HG02885 (cell line): ENCODE results near the gene STAM2.
"Not testable (repeated sequence)": the region's sequence is repeated elsewhere in the genome, so short reads cannot be mapped to it uniquely, and the experiment has no call there.

ENCODE experiments used
- ATAC-seq: cut with Tn5 transposase; IDR thresholded peaks from one replicate; pipeline ENCODE4 v1.9.1; 2021; ENCODE audit warnings: mild to moderate bottlenecking; ENCODE audit not compliant: unreplicated experiment, poor library complexity

STAM2 gene

DNA sequence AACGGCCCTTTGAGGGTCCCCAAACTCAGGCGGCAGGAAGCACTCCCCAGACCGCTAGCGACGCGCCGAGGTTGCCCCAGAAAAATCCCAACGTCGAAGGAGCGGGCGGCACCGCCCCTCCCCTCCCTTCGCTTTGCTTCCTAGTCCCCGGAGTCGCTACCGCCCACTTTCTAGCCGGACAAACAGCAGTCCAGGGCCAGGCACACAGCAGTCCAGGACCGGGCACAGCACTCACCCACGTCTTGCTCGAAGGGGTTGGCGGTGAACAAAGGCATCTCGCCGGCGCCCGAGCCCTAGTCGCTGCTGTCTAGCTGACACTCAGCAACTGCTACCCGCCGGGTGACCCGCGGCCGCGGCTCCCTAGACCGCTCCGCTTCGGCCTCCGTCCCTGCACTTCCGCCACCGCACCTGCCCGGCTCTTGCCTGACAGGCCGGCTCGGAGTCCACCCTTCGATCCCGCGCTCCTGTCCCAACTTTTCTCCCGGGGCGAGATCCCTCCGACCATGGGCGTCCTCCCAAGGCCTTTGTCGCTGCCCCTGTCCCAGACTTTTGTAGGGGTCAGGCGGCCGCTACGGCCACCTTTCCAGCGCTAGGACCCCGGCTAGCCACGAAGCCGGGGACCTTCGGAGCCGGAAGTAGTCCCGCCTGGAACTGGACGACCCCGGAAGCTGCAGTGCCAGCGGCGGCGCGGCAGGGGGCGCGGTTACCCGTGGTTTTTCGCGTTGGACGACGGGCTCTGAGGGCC, at the start of gene STAM2:
Gene STAM2, minus strand, starts transcription at position 396 of the 745 bp plus-strand sequence. Its CDS starts 121 bp downstream, at position 275.
- peak; percentile 80 for ATAC-seq

DNA sequence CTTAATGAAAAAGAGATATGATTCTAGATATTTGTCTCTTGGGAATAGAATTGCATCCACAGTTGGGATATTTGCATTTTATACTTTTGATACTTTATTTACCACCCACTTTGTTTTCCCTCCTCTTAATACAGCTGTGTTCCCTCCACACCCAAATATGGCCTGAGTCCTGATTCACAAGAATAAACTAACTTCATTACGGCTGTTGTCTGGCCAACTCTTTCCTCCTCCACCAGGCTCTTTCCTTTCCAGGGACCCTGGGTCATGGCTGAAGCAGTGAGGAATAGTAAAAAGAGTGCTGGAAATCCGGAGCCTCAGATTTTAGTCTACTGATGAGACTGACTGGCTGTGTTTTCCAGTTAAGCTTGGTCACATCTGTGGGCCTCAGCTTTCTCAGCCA, 48.4 kb upstream of the STAM2 start:
- ATAC-seq, result no peak

DNA sequence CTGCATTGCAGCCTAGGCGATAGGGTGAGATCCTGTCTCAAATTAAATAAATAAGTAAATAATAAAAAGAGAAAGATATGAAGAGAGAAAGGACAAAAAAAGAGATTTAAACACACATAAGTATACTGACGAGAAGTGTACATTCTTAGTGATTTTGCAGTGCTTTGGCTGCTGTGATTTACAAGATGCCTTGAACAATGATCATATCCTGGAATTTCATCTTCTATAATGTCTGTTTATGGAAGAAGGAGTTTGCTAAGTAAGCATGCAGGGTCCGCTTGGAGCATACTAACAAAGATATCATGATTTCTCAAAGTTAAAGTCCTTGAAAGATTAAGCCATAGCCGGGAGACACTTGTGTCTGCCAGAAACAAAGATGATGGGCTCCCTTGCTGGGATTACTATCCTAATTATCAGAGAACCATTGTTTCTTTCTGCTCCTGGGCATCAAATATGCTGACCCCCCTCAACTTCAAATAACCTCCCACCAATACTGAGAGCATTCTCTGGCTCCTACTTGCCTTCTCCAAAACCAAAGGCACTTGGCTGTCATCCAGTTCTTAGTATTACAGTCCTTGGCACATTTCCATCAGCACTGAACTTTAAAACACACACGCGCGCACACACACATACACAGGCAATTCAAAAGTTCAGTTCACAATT, 47.5 kb upstream of the STAM2 start:
- no peak for ATAC-seq

DNA sequence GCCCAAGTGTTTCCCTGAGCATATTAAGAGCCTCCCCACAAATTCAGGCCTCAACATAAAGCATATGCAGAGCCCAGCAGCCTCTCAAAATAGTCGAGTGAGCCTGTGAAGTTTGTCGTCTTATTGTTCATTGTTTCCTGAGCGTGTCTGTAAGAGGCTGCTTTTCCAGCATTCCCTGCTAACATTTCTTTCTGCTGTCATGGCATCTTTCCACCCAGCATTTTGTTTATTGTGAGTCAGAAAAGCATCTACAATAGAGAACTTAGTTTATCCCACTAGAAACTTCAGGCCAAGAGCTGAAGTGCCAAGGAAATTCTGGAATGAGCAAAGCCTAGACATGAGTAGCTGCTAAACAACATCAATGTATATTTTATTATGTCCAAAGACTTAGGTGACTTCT, 46.3 kb upstream of the STAM2 start:
- no peak for ATAC-seq

DNA sequence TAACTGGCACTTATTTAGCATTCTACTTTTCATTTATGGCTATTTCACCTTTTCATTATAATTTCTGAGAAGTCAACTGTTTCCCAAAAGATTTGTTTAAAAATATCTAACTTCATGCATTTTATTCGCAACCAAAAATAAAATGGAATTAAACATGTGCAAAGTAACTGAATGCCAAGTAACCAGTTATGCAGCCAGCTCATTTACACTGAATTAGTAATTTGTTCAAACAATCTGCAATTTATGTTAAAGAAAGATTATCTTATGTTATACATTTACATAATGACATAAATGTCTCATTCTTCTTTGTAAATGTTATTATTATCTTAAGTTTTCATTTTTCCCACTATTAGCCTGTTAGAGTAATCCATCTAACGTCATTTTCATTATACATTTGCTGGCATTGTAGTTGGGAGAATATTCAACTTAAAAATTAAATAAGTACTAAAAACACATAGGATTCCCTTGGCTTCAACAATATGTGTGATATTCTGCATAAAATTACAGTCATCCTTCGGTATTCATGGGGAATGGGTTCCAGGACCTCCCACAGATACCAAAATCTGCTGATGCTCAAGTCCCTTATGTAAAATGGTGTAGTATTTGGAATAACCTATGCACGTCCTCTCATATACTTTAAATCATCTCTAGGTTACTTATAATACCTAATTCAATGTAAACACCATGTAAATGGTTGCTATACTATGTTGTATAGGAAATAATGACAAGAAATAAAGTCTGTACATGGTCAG, 43.7 kb upstream of the STAM2 start:
- ATAC-seq, result no peak

DNA sequence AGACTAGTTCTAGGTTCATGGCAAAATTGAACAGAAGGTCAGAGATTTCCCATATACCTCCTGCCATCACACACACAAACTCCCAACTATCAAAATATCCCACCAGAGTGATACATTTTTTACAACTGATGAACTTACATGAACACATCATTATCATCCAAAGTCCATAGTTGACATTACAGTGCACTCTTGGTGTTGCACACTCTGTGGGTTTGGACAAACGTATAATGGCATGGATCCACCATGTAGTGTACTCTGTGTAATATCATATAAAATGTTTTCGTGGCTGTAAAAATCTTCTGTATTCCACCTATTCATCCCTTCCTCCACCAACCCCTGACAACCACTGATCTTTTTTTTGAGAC, 25.9 kb upstream of the STAM2 start:
- ATAC-seq, result no peak

DNA sequence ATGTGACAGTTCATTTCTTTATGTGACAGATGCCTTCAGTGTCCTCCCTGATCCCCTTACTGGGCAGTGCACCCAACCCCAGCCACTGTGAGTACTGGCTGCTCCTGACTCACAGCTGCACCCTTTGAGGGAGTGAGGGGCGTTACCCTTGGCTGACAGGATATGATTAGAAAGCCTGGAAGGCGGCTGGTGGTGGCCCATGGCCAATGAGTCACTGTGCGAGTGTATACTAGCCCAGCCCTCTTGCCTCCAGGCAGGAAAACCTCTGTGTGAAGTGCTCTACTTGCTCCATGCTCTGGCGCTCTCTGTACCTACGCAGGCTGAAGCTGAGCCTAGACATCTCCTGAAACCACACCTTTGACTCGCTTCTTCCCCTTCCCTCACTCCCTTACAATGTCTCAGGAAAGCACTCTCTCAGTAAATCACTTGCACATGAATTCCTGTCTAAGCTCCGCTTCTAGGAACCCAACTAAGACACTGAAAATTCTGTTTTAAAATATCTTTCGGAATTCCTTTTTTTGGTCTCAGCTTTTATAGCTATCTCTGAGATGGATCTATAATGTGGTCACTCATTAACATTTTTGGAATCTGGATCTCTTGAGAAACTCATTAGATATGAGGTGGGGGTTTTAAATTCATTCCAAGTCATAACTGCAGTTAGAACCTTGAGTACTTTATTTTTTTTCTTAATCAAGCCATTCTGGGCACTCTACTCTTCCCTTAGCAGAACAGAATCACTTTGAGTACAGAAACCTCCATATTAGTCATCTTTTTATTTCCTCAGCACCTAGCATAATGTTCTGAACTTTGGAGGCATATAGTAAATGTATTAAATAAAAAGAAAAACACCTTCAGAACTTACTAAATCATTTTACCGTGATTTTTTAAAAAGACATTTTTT, 25.3 kb upstream of the STAM2 start:
- no peak for ATAC-seq

DNA sequence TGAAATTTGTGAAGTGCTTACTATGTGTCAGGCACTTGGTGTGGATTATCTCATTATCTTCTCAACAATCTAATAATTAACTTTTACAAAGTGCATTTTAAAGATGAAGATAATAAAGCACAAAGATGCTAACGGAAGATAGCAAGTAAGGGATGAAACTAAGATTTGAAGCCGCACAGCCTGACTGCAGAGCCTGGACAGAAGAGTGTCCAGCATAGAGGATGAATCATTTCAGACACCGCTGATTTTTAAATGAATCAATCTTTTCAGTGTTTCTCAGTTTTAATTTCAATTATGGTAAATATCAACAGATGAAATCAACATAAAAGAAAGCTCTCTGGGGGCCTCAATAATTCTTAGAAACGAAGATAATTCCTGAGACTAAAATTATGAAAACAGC, 24.5 kb upstream of the STAM2 start:
- ATAC-seq, result no peak

DNA sequence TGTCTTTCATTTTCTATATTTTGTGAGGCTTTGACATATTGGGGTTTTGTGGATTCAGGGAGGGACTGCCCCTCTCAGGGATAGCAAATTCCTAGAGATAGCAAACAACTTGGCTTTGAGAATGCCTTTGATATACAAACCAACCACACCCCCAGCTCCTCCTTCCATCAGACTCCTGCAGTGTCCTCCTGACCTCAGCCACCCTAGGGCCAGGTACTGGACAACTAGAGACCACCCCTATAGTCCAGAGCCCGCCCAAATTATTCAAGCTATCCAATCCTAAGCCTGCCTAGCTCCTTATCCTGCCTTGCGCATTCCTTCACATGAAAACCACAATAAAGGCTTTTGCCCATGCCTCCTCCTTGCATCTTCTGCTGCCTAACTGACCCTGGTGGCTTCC, 22.9 kb upstream of the STAM2 start:
- no peak for ATAC-seq

DNA sequence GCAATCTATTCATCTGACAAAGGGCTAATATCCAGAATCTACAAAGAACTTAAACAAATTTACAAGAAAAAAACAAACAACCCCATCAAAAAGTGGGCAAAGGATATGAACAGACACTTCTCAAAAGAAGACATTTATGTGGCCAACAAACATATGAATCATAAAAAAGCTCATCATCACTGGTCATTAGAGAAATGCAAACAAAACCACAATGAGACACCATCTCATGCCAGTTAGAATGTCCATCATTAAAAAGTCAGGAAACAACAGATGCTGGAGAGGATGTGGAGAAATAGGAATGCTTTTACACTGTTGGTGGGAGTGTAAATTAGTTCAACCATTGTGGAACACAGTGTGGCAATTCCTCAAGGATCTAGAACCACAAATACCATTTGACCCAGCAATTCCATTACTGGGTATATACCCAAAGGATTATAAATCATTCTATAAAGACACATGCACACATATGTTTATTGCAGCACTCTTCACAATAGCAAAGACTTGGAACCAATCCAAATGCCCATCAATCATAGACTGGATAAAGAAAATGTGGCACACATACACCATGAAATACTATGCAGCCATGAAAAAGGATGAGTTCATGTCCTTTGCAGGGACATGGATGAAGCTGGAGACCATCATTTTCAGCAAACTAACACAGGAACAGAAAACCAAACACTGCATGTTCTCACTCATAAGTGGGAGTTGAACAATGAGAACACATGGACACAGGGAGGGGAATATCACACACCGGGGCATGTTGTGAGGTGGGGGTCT, 22.1 kb upstream of the STAM2 start:
- ATAC-seq, result not testable (repeated sequence)

DNA sequence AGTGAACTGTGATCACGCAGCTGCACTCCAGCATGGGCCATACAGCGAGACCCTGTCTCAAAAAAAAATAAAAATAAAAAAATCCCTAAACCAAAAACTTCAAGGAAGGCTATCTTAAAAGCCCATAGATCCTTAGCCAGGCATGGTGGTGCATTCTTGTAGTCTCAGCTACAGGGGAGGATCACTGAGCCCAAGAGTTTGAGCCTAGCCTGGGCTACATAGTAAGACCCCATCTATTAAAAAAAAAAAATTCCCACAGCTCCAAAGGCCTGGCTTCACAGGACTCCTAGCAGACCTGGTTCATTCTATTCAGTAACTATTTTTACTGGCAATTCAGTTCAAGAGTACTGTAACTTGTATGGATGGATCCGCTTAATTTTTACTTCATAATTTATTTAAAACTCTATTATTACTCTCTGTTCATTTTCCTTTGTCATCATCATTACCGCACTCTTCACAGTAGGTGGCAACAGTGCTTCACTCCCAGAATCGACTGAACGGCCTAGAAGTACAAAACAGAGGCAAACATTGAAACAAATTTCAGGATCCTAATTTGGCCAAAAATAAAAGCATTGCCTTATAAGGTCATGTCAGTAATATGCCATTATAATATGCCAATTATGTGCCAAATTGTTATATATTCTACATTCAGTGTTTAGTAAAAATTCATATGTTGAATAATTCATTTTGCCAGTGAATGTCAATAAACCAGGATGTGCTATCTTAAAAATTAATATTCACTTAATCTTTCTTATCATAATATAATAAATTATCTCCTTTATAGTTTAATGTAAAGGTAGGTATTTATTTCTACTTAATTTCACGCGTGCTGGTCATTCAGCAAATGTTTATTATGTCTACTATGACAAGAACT, 14.3 kb upstream of the STAM2 start:
- ATAC-seq, result peak; percentile 84

DNA sequence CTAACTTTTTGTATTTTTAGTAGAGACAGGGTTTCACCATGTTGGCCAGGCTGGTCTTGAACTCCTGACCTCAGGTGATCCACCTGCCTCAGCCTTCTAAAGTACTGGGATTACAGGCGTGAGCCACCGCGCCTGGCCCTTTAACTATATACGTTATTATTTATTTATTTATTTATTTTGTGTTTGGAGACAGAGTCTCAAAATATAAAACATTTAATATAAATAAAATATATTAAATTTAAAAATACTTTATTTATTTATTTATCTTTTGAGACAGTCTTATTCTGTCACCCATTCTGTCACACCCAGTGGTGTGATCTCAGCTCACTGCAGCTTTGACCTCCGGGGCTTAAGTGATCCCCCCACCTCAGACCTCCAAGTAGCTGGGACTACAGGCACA, 11.2 kb upstream of the STAM2 start:
- ATAC-seq, result not testable (repeated sequence)

DNA sequence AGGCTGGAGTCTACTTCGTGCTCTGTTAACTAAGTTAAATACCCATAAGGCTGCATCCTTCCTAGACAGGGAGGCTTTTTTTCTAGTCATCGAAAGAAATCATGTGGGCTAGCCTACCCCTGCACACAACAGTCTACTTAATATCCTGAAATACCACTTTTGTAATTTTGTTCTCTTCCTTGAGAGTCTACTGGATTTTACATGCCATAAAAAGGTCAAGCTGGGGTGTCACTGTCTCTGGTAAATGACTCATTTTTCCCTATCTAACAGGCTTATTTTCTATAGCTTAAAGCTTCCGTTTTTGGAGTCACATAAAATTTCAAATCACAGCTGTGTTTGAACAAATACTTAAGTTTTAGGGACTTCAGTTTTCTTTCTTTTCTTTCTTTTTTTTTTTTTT, 10.7 kb upstream of the STAM2 start:
- no peak for ATAC-seq

DNA sequence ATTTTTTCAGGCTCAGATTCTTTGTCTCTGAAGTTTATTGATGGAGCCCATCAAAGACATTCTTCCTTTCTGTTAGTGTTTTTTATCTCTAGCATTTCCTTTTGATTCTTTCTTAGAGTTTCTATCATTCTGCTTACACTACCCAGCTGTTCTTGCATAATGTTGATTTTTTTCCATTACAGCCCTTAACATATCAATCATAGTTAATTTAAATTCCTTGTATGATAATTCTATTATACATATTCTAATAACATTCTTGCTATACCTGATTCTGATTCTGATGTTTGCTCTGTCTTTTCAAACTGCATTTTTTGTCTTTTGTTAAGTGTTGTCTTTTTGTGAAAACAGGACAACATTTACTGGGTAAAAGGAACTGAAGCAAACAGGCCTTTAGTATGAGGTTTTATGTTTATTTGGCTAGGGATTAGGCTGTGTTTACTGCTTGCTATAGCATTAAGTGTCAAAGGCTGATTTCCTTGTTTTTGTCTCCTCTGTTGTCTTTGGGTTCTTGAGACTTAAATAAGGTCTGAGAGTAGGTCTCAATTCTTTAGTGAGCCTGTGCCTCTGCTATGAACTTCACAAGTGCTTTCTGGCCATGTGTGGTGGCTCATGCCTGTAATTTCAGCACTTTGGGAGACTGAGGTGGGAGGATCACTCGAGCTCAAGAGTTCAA, 8.0 kb upstream of the STAM2 start:
- no peak for ATAC-seq

DNA sequence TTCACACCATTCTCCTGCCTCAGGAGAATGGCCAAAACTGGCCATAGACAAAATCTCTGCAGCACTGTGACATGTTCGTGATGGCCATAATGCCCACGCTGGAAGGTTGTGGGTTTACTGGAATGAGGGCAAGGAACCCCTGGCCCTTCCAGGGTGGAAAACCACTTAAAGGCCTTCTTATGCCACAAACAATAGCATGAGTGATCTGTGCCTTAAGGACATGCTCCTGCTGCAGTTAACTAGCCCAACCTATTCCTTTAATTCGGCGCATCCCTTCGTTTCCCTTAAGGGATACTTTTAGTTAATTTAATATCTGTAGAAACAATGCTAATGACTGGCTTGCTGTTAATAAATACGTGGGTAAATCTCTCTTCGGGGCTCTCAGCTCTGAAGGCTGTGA, 2.1 kb upstream of the STAM2 start:
- ATAC-seq, result not testable (repeated sequence)

DNA sequence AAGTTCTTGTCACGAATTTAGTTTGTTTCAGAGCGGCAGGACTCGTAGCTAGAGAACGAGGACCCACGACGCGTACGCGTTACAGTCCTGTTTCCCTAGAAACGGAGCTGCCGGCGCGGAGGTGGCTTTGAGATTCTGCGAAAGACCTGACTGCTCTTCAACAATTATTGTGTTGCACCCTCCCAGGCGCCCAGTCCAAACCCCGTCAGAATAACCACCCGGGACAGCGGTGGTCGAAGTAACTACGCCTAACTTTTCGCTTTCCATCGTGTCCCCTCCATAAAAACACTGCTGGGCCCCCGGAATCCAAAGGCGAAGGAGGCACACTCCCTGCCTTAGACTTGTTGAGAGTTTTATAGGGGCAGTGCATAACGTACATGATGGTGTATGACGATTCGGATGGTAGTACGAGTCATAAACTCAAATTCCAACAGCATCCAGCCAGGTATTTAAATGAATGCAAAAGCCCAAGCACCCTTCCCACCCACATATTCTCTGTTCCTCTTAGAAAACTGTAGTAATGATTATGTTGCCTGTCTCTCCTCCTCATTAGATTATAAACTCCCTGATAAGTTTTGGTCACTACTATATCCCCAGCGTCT, 651 bp upstream of the STAM2 start:
- ATAC-seq, result peak; percentile 36

DNA sequence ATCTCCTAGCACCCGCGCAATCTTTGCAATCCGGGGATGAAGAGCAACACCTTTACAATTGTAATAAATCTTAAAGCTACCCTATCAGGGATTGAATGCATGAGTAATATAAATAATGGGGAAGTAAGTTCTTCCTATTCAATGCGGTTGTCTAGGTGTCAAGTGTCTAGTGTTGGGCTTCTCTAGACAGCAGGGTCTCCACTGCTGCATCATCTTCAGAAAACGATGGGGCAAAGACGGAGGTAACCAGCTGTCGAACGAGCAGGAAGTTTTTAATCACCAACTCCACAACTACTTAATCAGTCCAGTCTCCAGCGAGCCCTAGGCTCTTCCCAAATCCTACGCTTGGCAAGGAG, 573 bp downstream of the STAM2 start:
- ATAC-seq, result peak; percentile 21

DNA sequence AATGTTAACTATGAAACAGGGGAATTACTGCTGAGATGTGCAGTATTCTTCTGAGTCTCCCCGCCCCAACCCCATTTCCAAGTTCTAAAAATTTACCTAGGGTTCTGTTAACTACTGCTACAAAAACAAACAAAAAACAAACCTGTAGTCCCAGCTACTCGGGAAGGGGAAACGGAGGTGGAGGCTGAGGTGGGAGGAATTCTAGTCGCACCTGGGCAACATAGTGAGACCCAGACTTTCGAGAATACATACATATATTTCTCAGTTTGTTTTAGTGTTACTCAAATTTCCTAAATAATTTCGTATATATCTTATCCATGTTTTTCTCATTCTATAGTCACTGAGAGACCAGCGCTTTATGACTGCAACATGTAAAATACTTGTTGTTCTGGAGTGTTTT, 989 bp downstream of the STAM2 start:
- ATAC-seq, result no peak
